PC-9 (cell line): ENCODE data around the gene RAP1GAP2. TPM values are rescaled to one million over a fixed set of nuclear protein-coding genes. Genes with fewer than 3 reads are reported as not detected.

Experiments
- BruUV-seq: library from RNA; stranded (reverse); fragments of 400-500 nt; replicated peaks from 2 replicates; lab custom pipeline; 2021; lab: Mats Ljungman, UMichigan
- CTCF ChIA-PET: fragments of 300-600 bp; sonication (Branson Sonifier 250); formaldehyde crosslinking; loops from one replicate; lab custom pipeline; 2022; ENCODE audit warnings: antibody characterized with exemption; lab: Charles Lee
- POLR2A ChIA-PET: fragments of 300-600 bp; sonication (Branson Sonifier 250); formaldehyde crosslinking; loops from one replicate; lab custom pipeline; 2022; ENCODE audit warnings: antibody characterized with exemption; ENCODE audit not compliant: unreplicated experiment; lab: Charles Lee
- DNase-seq, 2 experiments: peaks; one replicate each; pipeline versions ENCODE4 v3.0.0 to v3.0.0-alpha.2; 2015 to 2022; ENCODE audit warnings: mixed read lengths in 1 of 2
- H2AFZ ChIP-seq: fragments of 200-600 bp; sonication (generic); 2 replicates; pipeline ENCODE4 v1.8.1; 2017; ENCODE audit warnings: antibody characterized with exemption
- H3F3A ChIP-seq: fragments of 200-600 bp; sonication (generic); 2 replicates; pipeline ENCODE4 v1.8.1; 2017; ENCODE audit warnings: antibody characterized with exemption, mild to moderate bottlenecking, low read depth; ENCODE audit not compliant: insufficient read depth
- H3K27ac ChIP-seq: fragments of 200-600 bp; sonication (generic); 2 replicates; pipeline ENCODE4 v1.6.1; 2016; ENCODE audit warnings: mixed run types
- H3K27me3 ChIP-seq: fragments of 200-600 bp; sonication (generic); 2 replicates; pipeline ENCODE4 v1.6.1; 2016; ENCODE audit warnings: low read depth, mixed run types; ENCODE audit not compliant: insufficient read depth
- H3K36me3 ChIP-seq: fragments of 200-600 bp; sonication (generic); 2 replicates; pipeline ENCODE4 v1.6.1; 2016; ENCODE audit warnings: low read depth, mixed run types
- H3K4me1 ChIP-seq: fragments of 200-600 bp; sonication (generic); replicated peaks from 2 replicates; pipeline ENCODE4 v1.6.1; 2016; ENCODE audit warnings: mixed run types; ENCODE audit not compliant: insufficient read depth
- H3K4me2 ChIP-seq: fragments of 200-600 bp; sonication (generic); 2 replicates; pipeline ENCODE4 v1.6.1; 2017; ENCODE audit warnings: mixed run types
- H3K4me3 ChIP-seq: fragments of 200-600 bp; sonication (generic); 2 replicates; pipeline ENCODE4 v1.6.1; 2016; ENCODE audit warnings: mixed run types
- H3K79me2 ChIP-seq: fragments of 200-600 bp; sonication (generic); 2 replicates; pipeline ENCODE4 v1.6.1; 2017; ENCODE audit warnings: low read depth, mixed run types
- H3K9me2 ChIP-seq: fragments of 200-600 bp; sonication (generic); 2 replicates; pipeline ENCODE4 v1.8.1; 2017; ENCODE audit warnings: mild to moderate bottlenecking; ENCODE audit not compliant: insufficient read depth
- H3K9me3 ChIP-seq: fragments of 200-600 bp; sonication (generic); 2 replicates; pipeline ENCODE4 v1.8.1; 2016; ENCODE audit warnings: low read depth; ENCODE audit not compliant: insufficient read depth
- H4K20me1 ChIP-seq: fragments of 200-600 bp; sonication (generic); 2 replicates; pipeline ENCODE4 v1.8.1; 2017; ENCODE audit not compliant: insufficient read depth
- EZH2 ChIP-seq: fragments of 200-600 bp; sonication (generic); IDR thresholded peaks from 2 replicates; pipeline ENCODE4 v1.8.0; 2017; ENCODE audit warnings: antibody characterized with exemption, low read depth
- intact Hi-C: fragments of 100-400 bp; cut with micrococcal nuclease; formaldehyde crosslinking; loops from one replicate; pipeline ENCODE4 v1.10.0; 2022; ENCODE audit not compliant: unreplicated experiment
- total RNA-seq: library from RNA; stranded (reverse); gene quantifications from 2 replicates; pipeline ENCODE4 v1.2.3, GENCODE V29; 2021
- TF ChIP-seq, protein P1 (sequence below): fragments of 200-600 bp; sonication (generic); conservative IDR thresholded peaks from 2 replicates; pipeline ENCODE4 v1.6.1; 2017; ENCODE audit warnings: mixed run types, antibody characterized with exemption, mild to moderate bottlenecking, moderate library complexity

RAP1GAP2 gene
- total RNA-seq, 1 experiment from 2014 or later = 10.1 TPM

- BruUV-seq = no TSS peak
- no peaks in the 10 kb centered on the region for H4K20me1 ChIP-seq
- DNase-seq = no peak
- H3K4me1 ChIP-seq = no peaks in the 10 kb centered on the region
- ChIA-PET CTCF (no interaction called here), POLR2A (no interaction called here)
- no peaks in the 10 kb centered on the region for H3K9me3 ChIP-seq
- no peak overlapping the region for H3K27ac ChIP-seq
- no peak for TF ChIP-seq EZH2
- TF ChIP-seq, protein P1, sequence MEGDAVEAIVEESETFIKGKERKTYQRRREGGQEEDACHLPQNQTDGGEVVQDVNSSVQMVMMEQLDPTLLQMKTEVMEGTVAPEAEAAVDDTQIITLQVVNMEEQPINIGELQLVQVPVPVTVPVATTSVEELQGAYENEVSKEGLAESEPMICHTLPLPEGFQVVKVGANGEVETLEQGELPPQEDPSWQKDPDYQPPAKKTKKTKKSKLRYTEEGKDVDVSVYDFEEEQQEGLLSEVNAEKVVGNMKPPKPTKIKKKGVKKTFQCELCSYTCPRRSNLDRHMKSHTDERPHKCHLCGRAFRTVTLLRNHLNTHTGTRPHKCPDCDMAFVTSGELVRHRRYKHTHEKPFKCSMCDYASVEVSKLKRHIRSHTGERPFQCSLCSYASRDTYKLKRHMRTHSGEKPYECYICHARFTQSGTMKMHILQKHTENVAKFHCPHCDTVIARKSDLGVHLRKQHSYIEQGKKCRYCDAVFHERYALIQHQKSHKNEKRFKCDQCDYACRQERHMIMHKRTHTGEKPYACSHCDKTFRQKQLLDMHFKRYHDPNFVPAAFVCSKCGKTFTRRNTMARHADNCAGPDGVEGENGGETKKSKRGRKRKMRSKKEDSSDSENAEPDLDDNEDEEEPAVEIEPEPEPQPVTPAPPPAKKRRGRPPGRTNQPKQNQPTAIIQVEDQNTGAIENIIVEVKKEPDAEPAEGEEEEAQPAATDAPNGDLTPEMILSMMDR = no peak
- intact Hi-C loops = no loop called here
- H3K27me3 ChIP-seq = peaks cover 5% of the 10 kb centered on the region; the same call in 1 of the 2 replicates
- no peak overlapping the region for H3K4me2 ChIP-seq
- no peak overlapping the region for H3K4me3 ChIP-seq
- H2AFZ ChIP-seq = no peak overlapping the region
- no peaks in the 10 kb centered on the region for H3K9me2 ChIP-seq
- no peaks in the 10 kb centered on the region for H3K79me2 ChIP-seq
- peaks cover 3% of the 10 kb centered on the region; the same call in 1 of the 2 replicates for H3F3A ChIP-seq
- no peaks in the 10 kb centered on the region for H3K36me3 ChIP-seq
These were observed 240.6 kb downstream of the RAP1GAP2 start for GRCh38 chr17:3036800-3037199.

GRCh38 chr17:3037259-3037658, 241.0 kb downstream of the RAP1GAP2 start:
- Histone ChIP-seq H3K27me3 (peaks cover 5% of the 10 kb centered on the region; the same call in 1 of the 2 replicates), H3K36me3 (no peaks in the 10 kb centered on the region), H4K20me1 (no peaks in the 10 kb centered on the region), H3K27ac (no peak overlapping the region), H2AFZ (no peak overlapping the region), H3F3A (peaks cover 3% of the 10 kb centered on the region; the same call in 1 of the 2 replicates), H3K9me2 (no peaks in the 10 kb centered on the region), H3K79me2 (no peaks in the 10 kb centered on the region), H3K9me3 (no peaks in the 10 kb centered on the region), H3K4me2 (no peak overlapping the region), H3K4me1 (no peaks in the 10 kb centered on the region), H3K4me3 (no peak overlapping the region)
- intact Hi-C loops = no loop called here
- CTCF ChIA-PET = no interaction called here
- no TSS peak for BruUV-seq
- DNase-seq = no peak
- POLR2A ChIA-PET = no interaction called here
- TF ChIP-seq, protein P1 = no peak
- TF ChIP-seq EZH2 = no peak

- no peaks in the 10 kb centered on the region for H3K4me1 ChIP-seq
- CTCF ChIA-PET = interaction anchor here (0.7 kb wide), 1 partner anchor 611 kb away, joined by 4 read pairs; no protein-coding TSS in a partner anchor
These were observed 242.7 kb downstream of the RAP1GAP2 start for GRCh38 chr17:3038941-3039340.

More at GRCh38 chr17:3038941-3039340, 242.7 kb downstream of the RAP1GAP2 start:
- Histone ChIP-seq H3K79me2 (no peaks in the 10 kb centered on the region), H3K9me3 (peaks cover 3% of the 10 kb centered on the region; the same call in 1 of the 2 replicates), H3K9me2 (no peaks in the 10 kb centered on the region), H3K4me2 (no peak overlapping the region), H4K20me1 (no peaks in the 10 kb centered on the region), H3K27me3 (peaks cover 5% of the 10 kb centered on the region; the same call in 1 of the 2 replicates), H3K27ac (no peak overlapping the region), H3F3A (peaks cover 3% of the 10 kb centered on the region; the same call in 1 of the 2 replicates), H2AFZ (no peak overlapping the region), H3K36me3 (no peaks in the 10 kb centered on the region), H3K4me3 (no peak overlapping the region)
- intact Hi-C loops = no loop called here
- no TSS peak for BruUV-seq
- DNase-seq = no peak
- POLR2A ChIA-PET = no interaction called here
- TF ChIP-seq, protein P1 = no peak
- no peak for TF ChIP-seq EZH2
